COR-L47 (cell line): ENCODE results near the gene FOXA1.

Experiments used
- DNase-seq: peaks from one replicate; lab custom pipeline; 2025; lab: John Stamatoyannopoulos, UW

FOXA1 gene

GRCh38 chr14:37594971-37595808, at the start of gene FOXA1, which contains the start of gene TTC6:
Gene FOXA1 (minus strand): TSS chr14:37595249. CDS start chr14:37594972, 277 bp downstream.
Gene TTC6 (plus strand): TSS chr14:37595629. CDS start chr14:37622065, 26,436 bp downstream.
- DNase-seq: peak; percentile 90

DNA sequence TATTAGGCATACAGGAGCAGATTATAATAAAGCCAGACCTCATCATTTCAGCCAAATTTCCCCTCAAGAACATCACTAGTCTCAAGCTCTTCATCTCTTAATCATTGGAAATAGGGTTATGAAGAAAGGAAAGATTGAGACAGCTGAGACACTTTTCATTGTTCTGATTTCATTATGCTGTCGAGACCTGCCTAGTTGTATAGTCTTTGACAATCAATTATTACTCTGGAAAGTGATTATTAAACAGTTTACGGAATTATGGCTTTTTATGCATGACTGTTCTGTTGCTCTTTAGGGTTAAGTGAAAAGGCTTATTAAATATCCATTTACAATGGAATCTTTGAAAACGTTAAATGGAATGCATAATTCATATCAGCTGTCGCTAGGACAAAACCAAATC, 48.7 kb upstream of the FOXA1 start:
- DNase-seq: no peak

GRCh38 chr14:37642125-37642524, 47.1 kb upstream of the FOXA1 start:
- DNase-seq: no peak

- no peak for DNase-seq
Observed at GRCh38 chr14:37641117-37641516, 46.1 kb upstream of the FOXA1 start.

- no peak for DNase-seq
Observed at GRCh38 chr14:37638599-37638998, 43.5 kb upstream of the FOXA1 start.

- DNase-seq: no peak
Observed at GRCh38 chr14:37637341-37637740, 42.3 kb upstream of the FOXA1 start.

GRCh38 chr14:37625597-37626595, 30.8 kb upstream of the FOXA1 start:
- DNase-seq: no peak

- DNase-seq: no peak
Observed at GRCh38 chr14:37623971-37624370, 28.9 kb upstream of the FOXA1 start.

DNA sequence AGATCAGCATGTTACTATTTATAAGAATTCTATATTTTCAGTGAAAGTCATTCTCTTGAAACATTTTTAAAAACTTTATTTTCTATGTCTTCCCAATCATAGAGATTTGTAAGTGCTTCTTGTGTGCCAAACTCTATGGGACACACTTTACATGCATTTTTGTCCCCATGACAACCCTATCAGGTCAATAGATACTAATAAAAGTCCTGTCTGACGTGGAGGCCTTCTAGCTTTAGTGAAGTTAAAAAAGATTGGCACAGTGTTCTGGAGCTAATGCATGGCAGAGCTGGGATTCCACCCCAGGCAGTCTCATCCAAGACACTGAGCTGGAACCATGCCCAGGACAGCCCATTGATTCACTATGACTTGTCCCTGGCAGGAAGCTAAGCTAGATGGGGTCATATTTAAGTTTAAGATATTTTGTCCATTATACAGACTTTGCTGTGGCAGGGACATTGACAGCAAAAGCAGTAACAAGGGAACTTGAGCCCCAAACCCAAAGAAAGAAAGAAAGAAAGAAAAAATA, 28.4 kb upstream of the FOXA1 start:
- peak; percentile 39 for DNase-seq

DNA sequence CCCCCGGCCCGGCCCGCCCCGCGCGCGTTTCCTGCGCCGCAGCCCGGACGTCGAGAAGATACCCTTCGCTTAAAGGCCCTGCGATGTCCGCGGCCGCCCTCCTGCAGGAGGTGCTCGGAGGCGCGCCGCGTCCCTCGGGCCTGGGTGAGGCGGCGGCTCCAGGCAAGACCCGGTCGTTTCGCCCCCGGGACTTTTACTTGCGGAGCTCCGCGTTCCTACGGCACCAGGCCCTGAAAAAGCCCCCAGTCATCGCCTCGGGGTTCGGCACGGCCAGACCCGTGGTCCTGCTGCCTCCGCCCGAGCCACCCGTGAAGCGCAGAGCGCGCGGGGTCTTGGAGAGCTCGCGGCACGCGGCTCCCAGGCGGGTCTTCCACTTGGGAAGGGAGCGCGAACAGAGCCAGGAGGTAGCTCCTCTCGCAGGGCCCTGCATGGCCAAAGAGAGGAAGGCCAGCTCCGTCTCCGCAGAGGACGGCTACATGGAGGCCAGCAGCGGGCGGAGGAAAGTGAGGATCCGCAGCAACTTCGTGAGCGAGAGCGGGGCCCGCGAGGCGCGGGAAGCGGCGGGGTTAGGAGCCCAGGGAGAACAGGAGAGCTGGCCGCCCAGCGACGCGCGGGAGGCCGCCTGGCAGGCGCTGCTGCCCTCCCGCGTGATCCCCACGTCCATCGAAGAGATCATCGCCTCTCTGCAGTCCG, 27.3 kb upstream of the FOXA1 start:
- DNase-seq: no peak

DNA sequence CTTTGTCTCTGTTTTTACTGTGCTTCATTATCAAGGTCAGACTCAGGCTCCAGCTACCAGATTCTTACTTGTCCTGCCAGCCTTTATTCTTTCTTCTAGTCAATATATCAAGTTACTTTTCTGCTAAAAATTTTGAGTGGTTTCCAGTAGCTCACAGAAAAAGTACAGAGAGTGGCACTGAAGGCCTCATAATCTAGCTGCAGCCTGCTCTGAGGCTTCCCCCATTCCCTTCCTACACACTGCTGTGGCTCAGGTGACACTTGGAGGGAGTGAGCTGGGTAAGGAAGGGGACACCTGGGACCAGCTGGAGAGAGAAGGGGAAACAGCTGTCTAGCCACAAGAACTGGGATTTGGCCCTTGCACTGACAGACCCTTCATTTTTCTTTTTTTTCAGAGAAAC, 25.8 kb upstream of the FOXA1 start:
- no peak for DNase-seq

DNA sequence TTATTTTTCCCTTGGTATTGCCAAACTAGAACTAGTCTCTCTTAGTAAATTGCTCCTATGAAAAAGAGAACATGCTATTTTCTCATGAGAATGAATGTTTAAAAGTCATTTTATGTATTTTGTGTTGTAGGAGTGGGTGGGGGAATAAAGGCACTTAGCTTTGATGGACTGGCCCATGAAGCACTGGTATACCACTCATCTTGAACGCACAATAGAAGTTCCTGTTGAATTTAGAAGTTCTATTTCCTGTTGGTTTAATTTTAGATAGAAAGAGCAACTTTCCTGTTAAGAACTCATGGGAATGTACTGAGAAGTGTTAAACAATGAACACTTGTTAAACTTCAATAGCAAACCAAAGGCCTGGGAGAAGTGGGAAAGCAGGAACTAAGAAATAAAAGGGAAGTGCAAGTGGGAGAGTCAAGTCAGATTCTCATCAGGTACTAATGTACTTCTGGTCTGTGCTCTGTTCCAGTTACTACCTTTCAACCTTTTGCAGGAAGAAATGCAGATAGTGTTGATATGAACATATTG, 23.5 kb upstream of the FOXA1 start:
- DNase-seq: no peak

- DNase-seq: no peak
Observed at GRCh38 chr14:37617864-37618365, 22.9 kb upstream of the FOXA1 start.

GRCh38 chr14:37616853-37617252, 21.8 kb upstream of the FOXA1 start:
- no peak for DNase-seq

DNA sequence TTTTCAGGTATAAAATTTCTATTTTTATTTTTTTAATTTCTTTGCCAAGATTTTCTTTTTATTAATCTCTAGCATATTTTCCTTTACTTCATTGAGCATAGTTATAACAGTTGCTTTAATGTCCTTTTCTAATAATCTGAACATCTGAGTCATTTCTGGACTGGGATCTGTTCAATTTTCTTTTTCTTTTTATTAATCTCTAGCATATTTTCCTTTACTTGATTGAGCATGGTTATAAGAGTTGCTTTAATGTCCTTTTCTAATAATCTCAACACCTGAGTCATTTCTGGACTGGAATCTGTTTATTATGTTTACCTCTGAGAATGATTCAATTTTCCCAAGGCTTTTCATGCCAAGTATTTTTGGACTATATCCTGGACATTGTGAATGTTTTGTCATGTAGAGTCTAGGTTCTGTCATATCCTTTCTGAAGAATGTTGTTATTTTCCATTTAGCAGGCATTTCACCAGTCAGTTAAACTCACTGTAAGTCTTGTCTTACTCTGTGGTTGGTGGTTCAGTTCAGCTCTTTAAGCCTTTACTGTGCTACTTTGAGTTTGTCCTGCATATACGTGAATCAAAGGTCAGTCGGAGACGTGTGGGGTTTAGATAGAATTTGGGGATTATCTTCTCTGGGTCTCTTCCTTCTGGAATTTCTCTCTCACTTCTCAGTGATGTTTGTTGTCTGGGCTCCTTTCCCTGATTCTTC, 20.7 kb upstream of the FOXA1 start:
- no peak for DNase-seq

DNA sequence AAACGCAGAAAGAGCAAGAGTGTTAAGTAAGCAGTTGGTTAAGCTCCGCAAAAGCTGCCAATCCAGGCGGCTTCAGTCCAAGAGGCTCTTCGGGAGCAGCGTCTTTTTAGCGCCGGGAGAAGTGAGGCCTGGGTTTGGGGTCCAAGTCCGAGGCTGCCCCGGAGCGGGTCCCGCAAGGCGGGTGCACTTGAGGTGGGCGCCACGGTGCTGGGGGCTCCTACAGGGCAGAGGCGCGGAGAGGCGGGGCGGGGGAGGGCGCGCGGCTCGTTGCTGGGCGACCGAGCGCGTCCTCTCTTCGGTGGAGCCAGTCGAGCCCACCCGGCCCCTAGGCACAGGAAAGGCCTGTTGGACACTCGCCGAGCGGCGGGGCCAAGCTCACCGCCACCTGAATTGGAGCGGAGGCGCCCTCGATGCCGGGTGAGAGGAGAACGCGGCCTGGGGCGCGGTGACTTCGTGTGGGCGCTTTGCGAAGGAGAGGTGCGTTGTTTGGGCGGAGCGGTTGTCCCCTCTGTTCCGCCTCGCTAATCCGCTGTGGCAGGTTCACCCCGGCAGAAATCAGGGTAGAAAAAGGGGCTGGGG, 16.0 kb upstream of the FOXA1 start:
- no peak for DNase-seq

DNA sequence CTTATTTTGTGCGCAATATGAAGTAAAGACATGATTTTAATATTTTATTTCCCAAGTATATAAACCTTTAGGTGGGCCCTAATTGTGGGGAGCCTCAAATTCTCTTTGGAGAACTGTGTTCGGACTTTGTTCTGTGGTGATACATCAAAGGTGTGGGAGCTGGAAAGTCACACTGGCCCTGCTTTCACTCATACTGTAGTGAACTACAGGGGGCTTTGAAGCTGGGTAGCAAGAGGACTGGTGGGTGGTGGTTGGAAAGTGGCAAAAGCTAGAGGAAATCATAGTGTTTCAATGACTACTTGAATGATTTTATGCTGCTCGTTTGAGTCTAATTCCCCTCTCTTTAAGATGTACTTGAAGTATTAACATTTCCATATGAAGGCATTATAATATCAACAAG, 13.6 kb upstream of the FOXA1 start:
- DNase-seq: no peak

DNA sequence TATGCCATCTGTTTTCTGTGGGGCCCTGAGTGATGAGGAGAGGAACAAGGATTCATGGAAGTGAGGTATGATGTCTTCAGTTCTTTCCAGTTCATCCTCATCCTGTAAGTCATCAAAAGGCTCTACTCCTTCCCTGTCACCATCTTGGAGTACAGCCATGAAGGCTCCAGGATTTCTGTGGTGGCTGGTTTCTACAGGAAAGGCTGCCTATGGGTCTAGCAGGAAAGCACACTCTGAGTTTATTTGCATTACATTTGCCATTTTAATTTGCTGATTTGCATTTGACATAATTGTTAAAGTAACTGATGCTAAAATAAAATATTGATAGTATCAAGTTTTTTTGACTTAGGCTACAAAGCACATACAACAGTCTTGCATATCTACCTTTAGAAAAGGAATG, 11.6 kb upstream of the FOXA1 start:
- DNase-seq: no peak

DNA sequence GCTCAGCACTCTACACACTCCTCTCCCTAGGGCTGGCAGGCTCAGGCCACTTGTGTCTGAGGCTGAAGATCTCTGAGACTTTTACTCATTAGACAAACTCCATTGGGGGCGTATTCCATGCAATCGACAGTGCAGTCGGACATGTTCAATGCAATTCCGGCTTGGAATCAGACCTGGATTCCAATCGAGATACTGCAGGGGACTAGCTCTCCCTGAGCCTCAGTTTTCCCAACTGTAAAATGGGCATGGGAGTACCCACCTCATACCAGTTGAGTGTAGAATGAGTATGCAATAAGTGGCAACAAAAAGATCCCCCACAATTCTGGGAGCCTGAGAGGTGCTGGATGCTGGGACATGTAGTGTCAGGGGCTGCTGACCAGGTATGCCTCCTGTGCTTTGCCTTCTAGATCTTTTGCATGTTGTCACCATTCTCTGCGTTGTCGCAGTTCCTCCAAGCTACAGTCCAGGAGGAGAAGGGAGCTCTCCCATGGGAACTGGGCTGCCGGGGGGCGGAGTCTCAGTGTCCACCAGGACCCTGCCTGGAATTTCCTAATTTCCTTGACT, 8.7 kb upstream of the FOXA1 start:
- DNase-seq: no peak
